Stimulated activated naive CD4-positive, alpha-beta T cell (primary cell): Measurements from ENCODE around the gene TMEM183A.
A peak's percentile ranks its signal among the peaks of the same experiment; 100 is the strongest.
"Not testable (repeated sequence)": the region's sequence is repeated elsewhere in the genome, so short reads cannot be mapped to it uniquely, and the experiment has no call there.

ENCODE experiments used
- DNase-seq, 6 experiments: peaks; one replicate each; lab custom pipeline; 2025; lab: John Stamatoyannopoulos, UW

TMEM183A gene

GRCh38 chr1:202987922-202988583 lies 19.1 kb upstream of the TMEM183A start:
- no peak for DNase-seq

DNA sequence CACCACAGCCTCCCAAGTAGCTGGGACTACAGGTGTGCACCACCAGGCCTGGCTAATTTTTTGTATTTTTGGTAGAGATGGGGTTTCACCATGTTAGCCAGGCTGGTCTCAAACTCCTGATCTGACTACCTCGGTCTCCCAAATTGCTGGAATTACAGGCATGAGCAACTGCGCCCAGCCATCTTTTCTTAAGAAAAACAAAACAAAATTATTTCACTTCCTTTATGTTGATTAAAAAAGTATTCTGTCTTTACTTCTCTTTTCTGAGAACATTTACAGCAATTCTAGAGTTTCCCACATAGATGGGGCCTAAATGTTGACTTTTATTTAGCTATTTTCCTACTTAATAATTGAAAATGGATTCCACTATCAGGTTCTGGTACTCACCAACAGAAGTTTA lies 17.3 kb upstream of the TMEM183A start:
- no peak for DNase-seq

DNA sequence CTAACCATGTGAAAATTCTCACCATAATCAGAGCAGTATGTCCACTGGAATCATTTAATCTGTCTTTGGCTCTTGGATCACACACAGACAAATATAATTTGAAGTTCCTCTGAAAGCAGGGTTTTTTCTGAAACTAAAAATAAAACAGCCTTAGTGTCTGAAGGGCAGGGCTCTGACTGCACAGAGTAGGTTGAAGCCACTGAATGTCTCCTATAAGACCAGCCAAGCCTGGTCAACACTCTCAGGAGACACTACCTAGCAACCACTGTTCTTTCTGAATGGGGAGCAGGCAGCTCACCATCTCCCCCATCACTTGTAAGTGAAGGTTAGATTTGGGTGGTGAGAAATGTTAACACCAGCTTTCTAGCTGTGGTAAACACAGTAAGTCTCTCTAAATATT lies 16.1 kb upstream of the TMEM183A start:
- DNase-seq = no peak

DNA sequence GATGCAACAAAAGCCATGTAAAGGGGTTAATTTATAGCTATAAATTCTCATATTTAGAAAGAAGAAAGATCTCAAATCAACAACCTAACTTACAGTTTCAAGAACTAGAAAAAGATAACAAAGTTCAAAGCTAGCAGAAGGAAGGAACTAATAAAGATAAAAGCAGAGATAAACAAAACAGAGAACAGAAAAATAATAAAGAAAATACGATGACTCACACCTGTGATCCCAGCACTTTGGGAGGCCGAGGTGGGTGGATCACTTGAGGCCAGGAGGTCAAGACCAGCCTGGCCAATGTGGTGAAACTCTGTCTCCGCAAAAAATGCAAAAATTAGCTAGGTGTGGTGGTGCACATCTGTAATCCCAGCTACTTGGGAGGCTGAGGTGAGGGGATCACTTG lies 12.4 kb upstream of the TMEM183A start:
- no peak for DNase-seq

DNA sequence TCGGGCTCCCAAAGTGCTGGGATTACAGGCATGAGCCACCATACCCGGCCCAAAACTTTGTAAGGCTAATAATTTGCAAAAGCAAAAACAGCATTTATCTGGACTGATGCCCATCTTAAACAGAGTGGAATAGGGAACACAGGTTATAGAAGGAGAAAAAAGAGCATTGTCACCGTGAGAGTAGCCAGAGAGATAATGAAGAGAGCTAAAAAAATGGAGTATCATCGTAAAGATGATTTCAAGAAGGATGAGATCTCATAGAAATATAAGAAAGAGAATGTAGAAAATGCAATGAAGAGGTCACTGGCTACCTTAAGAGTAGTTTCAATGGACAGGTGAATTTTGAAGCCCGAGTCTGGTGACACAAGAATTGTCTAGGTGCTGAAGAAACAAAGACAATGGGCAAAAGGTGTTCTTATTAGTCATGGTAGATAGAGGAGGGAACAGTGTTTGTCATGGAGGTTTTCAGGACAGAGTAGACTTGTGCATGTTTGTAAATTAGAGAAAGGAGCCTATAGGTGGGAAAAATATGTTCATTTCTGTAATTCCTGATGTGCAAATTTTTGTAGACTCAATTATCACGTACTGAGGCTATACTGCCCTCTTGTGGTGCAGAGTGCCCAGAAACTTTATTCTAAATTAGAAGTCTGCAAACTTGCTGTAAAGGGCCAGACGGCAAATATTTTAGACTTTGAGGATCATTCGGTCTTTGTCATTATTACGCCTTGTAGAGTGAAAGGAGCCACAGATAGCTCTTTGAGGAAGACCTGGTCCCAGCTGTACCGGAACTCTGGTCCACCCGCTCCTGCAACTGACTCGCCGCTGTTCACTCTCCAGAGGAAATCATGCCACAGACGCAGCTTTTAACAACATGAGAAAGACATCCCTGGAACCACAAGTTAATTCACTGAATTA lies 8.1 kb upstream of the TMEM183A start:
- peak; percentile 23 to 79 (median 48) for DNase-seq

- no peak for DNase-seq
Measured at GRCh38 chr1:203000217-203000944, 6.8 kb upstream of the TMEM183A start.

DNA sequence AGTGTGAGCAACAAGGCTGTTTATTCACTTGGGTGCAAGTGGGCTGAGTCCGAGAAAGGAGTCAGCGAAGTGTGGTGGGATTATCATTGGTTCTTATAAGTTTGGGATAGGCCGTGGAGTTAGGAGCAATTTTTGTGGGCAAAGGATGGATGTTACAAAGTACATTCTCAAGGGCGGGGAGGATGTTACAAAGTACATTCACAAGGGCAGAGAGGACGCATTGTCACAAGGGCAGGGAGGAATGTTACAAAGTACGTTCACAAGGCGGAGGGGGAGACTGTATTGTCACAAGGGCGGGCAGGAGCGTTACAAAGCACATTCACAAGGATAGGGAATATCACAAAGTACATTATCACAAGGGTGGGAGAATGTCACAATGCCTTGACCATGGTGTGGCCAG lies 5.2 kb upstream of the TMEM183A start:
- no peak for DNase-seq

GRCh38 chr1:203002951-203003350 lies 4.2 kb upstream of the TMEM183A start:
- DNase-seq = no peak

- not testable (repeated sequence) for DNase-seq
Measured at GRCh38 chr1:203005395-203006142, 1.6 kb upstream of the TMEM183A start.

GRCh38 chr1:203009185-203009584 lies 2.0 kb downstream of the TMEM183A start:
- DNase-seq = no peak

DNA sequence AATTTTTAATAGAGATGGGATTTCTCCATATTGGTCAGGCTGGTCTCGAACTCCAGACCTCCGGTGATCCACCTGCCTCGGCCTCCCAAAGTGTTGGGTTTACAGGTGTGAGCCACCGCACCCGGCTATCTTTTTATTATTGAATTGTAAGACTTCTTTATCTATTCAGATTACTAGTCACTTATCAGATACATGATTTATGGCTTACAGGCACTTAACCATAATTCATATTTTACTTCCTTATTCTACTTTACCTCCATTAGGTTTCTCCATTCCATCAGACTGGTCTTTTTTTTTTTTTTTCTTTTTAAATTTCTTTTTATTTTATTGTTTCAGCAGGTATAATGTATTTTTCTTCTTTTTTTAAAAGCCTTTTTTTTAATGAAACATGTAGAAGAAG lies 4.4 kb downstream of the TMEM183A start:
- no peak for DNase-seq

DNA sequence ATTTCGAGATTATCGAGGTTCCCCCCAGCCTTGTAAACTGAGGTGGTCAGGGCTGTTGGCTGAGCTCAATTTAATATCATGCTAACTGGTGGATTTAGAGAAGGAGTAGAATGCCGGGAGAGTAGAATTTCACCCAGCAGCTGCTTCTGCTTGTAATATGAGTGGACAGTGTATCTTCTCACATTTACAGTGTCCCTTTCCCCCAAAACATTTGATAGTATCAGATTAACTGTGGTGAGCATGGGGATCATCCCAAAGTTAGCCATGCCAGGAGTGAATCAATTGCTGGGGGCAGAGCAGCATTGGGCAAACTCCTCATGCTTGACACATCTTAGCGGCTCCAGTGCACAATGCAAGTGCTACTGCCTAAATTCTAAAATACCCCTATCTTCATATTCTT lies 9.9 kb downstream of the TMEM183A start:
- DNase-seq = no peak

GRCh38 chr1:203017692-203018091 lies 10.5 kb downstream of the TMEM183A start:
- DNase-seq = no peak

DNA sequence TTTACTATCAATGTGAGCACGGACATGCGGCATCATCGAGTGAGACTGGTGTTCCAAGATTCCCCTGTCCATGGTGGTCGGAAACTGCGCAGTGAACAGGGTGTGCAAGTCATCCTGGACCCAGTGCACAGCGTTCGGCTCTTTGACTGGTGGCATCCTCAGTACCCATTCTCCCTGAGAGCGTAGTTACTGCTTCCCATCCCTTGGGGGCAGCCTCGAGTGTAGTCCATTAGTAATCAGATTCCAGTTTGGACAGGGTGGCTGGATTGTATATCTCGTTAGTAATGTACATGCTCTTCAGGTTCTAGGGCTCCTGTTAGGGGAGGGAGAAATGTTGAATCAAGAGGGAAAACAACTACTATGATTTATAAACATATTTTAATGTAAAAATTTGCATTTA lies 15.7 kb downstream of the TMEM183A start:
- not testable (repeated sequence) for DNase-seq

GRCh38 chr1:203025686-203026030 lies 18.5 kb downstream of the TMEM183A start:
- no peak for DNase-seq

GRCh38 chr1:203026031-203026665 lies 19.0 kb downstream of the TMEM183A start, which contains the start of gene PPFIA4:
Gene PPFIA4, plus strand, starts transcription at chr1:203026491. Its CDS starts 12,518 bp downstream, at chr1:203039009.
- DNase-seq = peak; percentile 62 to 89 (median 80)

GRCh38 chr1:203026666-203027663 lies 19.8 kb downstream of the TMEM183A start:
- no peak for DNase-seq

GRCh38 chr1:203028067-203028783 lies 21.1 kb downstream of the TMEM183A start:
- DNase-seq = no peak

DNA sequence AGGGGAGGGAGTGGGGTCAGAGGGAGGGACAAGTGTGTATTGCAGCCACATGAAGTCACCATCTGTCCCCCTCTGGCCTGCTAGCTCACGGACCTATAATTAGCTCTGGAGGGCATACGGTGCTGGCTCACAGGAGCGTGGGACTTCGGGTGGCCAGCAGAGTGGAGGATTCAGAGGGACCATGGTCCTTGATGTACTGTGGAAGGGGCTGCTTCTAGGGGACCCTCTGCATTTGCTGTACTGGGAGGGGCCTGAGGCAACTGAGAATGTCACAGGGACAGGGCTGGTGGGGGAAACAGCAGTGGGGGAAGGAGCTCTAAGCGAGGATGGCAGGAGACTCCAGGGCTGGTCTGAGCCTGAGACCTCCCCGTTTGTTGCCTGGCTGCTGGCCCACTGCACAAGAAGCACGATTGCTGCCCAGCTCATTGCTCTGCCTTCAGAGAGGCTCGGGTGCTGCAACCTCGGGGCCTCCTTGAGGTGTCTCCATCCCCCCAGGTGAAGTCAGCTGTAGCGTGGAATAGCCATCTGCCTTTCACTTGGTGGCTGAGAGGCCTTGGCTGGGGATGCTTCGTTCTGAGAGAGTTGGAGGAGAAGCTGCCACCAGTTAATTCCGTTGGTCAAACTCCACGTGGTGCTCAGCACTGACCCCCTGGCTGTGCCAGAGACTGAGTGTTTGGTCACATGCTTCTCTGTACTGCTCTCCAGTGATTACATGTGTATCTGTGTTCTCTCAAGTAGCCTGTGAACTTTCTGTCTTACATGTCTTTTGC lies 21.8 kb downstream of the TMEM183A start:
- DNase-seq = no peak
